ENCODE data around the gene MTX1.

DNA sequence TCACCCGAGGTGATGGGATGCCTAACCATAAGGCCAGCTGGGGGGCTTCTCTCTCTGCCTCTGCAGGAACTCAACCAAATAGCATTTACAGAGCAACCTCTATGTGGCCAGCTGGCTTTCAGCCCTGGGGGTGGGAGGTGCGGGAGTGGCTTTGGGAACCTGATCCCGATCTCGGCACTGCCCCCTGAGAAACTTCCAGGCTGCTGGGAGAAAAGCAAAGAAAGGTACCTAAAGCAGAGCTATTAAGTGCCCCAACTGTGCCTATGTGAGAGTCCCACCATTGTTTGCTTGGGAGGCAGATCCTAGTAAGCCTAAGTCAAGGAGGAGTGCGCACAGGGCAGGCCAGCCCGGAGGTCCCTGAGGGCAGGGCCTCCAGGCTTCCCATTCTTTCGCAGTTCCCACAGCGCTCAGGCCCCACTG, 42.4 kb upstream of the MTX1 start:
- TF ChIP-seq POLR2A (IDR thresholded peaks at IDR 0.05) = no peak
- TF ChIP-seq, protein P1, sequence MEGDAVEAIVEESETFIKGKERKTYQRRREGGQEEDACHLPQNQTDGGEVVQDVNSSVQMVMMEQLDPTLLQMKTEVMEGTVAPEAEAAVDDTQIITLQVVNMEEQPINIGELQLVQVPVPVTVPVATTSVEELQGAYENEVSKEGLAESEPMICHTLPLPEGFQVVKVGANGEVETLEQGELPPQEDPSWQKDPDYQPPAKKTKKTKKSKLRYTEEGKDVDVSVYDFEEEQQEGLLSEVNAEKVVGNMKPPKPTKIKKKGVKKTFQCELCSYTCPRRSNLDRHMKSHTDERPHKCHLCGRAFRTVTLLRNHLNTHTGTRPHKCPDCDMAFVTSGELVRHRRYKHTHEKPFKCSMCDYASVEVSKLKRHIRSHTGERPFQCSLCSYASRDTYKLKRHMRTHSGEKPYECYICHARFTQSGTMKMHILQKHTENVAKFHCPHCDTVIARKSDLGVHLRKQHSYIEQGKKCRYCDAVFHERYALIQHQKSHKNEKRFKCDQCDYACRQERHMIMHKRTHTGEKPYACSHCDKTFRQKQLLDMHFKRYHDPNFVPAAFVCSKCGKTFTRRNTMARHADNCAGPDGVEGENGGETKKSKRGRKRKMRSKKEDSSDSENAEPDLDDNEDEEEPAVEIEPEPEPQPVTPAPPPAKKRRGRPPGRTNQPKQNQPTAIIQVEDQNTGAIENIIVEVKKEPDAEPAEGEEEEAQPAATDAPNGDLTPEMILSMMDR (IDR thresholded peaks at IDR 0.05 in 4 of 5, conservative IDR thresholded peaks at IDR 0.05 in 1 of 5) = no peak

Measured in gastrocnemius medialis (tissue), 4 donors.